ENCODE data around the gene GPHN.

The GPHN gene

DNA sequence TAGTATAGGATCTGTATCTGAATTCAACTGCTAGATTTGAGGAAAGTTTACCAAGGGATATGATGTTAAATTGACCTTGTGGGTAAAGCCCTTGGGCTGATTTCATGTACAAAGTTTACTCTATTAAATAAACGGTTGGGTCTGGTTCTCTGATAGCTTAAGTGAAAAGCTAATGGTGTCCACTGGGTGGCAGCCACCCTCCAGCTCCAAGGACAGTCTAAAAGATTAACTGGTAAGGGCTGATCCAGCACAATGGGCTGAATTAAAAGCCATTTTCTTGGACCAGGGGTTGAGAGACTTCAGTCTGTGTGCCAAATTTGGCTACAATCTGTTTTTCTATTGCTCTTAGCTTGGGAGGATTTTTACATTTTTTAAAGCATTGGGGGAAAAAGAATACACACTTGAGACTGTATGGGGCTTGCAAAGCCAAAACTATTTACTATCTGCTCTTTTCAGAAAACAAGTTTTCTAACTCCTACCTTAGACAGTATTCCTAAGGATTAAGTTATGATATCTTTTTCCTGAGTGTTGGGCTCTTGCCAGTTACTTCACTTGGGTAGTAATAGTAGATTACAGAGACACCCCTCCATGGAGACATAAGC is 116.5 kb downstream of the GPHN start:
- TF ChIP-seq TAF1 (IDR thresholded peaks at IDR 0.05; ENCODE audit: borderline replicate concordance, insufficient read depth, low read length) (no peak), POLR2AphosphoS5 (IDR thresholded peaks at IDR 0.05; ENCODE audit: low read depth, low read length) (no peak), FOXP2 (optimal IDR thresholded peaks at IDR 0.05; ENCODE audit: borderline replicate concordance, extremely low read depth, extremely low read length, insufficient read depth) (no peak), SIN3A (IDR thresholded peaks at IDR 0.05; ENCODE audit: borderline replicate concordance, insufficient read depth, low read length) (no peak)
- TF ChIP-seq, protein P1, sequence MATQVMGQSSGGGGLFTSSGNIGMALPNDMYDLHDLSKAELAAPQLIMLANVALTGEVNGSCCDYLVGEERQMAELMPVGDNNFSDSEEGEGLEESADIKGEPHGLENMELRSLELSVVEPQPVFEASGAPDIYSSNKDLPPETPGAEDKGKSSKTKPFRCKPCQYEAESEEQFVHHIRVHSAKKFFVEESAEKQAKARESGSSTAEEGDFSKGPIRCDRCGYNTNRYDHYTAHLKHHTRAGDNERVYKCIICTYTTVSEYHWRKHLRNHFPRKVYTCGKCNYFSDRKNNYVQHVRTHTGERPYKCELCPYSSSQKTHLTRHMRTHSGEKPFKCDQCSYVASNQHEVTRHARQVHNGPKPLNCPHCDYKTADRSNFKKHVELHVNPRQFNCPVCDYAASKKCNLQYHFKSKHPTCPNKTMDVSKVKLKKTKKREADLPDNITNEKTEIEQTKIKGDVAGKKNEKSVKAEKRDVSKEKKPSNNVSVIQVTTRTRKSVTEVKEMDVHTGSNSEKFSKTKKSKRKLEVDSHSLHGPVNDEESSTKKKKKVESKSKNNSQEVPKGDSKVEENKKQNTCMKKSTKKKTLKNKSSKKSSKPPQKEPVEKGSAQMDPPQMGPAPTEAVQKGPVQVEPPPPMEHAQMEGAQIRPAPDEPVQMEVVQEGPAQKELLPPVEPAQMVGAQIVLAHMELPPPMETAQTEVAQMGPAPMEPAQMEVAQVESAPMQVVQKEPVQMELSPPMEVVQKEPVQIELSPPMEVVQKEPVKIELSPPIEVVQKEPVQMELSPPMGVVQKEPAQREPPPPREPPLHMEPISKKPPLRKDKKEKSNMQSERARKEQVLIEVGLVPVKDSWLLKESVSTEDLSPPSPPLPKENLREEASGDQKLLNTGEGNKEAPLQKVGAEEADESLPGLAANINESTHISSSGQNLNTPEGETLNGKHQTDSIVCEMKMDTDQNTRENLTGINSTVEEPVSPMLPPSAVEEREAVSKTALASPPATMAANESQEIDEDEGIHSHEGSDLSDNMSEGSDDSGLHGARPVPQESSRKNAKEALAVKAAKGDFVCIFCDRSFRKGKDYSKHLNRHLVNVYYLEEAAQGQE (IDR thresholded peaks at IDR 0.05; ENCODE audit: insufficient read depth in 1 of 2, low read depth in 2 of 2, low read length in 2 of 2), result no peak

DNA sequence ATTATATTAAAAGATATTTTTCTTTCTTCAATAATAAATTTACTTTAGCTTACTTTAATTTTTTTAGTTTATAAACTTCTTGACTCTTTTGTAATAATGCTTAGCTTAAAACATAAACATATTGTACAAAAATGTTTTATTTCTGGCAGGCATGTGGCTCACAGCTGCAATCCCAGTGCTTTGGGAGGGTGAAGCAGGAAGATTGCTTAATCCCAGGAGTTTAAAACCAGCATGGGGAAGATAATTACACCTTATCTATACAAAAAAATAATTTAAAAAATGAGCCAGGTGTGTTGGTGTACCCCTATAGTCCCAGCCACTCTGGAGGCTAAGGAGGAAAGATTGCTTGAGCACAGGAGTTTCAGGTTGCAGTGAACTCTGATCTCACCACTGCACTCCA is 120.7 kb downstream of the GPHN start:
- no peak for TF ChIP-seq SIN3A (IDR thresholded peaks at IDR 0.05; ENCODE audit: borderline replicate concordance, insufficient read depth, low read length)
- no peak for TF ChIP-seq TAF1 (IDR thresholded peaks at IDR 0.05; ENCODE audit: borderline replicate concordance, insufficient read depth, low read length)
- TF ChIP-seq POLR2AphosphoS5 (IDR thresholded peaks at IDR 0.05; ENCODE audit: low read depth, low read length), result no peak
- TF ChIP-seq, protein P1 (IDR thresholded peaks at IDR 0.05; ENCODE audit: insufficient read depth in 1 of 2, low read depth in 2 of 2, low read length in 2 of 2), result no peak
- no peak for TF ChIP-seq FOXP2 (optimal IDR thresholded peaks at IDR 0.05; ENCODE audit: borderline replicate concordance, extremely low read depth, extremely low read length, insufficient read depth)

- TF ChIP-seq POLR2AphosphoS5 (IDR thresholded peaks at IDR 0.05; ENCODE audit: low read depth, low read length) (no peak), SIN3A (IDR thresholded peaks at IDR 0.05; ENCODE audit: borderline replicate concordance, insufficient read depth, low read length) (no peak), FOXP2 (optimal IDR thresholded peaks at IDR 0.05; ENCODE audit: borderline replicate concordance, extremely low read depth, extremely low read length, insufficient read depth) (no peak), TAF1 (IDR thresholded peaks at IDR 0.05; ENCODE audit: borderline replicate concordance, insufficient read depth, low read length) (no peak)
- TF ChIP-seq, protein P1 (IDR thresholded peaks at IDR 0.05; ENCODE audit: insufficient read depth in 1 of 2, low read depth in 2 of 2, low read length in 2 of 2), result no peak
Observed at GRCh38 chr14:66629499-66629898, 121.6 kb downstream of the GPHN start.

DNA sequence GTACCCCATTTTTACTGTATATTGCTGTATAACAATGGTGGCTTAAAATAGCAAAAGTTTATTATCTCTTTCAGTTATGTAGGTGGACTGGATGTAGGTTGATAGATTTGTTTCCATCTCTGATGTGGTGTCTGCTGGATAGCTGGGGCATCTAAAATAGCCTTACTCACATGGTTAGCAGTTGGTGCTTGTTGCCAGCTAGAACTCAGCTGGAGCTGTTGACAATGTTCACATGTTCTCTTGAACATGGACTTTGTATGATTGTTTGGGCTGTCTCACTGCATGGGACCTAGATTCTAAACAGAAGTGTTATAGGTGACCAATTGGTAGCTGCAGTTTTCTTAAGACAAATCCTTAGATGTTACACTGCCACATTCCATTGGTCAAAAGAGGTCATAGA is 126.9 kb downstream of the GPHN start:
- TF ChIP-seq SIN3A (IDR thresholded peaks at IDR 0.05; ENCODE audit: borderline replicate concordance, insufficient read depth, low read length) (no peak), TAF1 (IDR thresholded peaks at IDR 0.05; ENCODE audit: borderline replicate concordance, insufficient read depth, low read length) (no peak), FOXP2 (optimal IDR thresholded peaks at IDR 0.05; ENCODE audit: borderline replicate concordance, extremely low read depth, extremely low read length, insufficient read depth) (no peak), POLR2AphosphoS5 (IDR thresholded peaks at IDR 0.05; ENCODE audit: low read depth, low read length) (no peak)
- TF ChIP-seq, protein P1 (IDR thresholded peaks at IDR 0.05; ENCODE audit: insufficient read depth in 1 of 2, low read depth in 2 of 2, low read length in 2 of 2), result no peak

Data from PFSK-1 (cell line).